LNCaP clone FGC (cell line): ENCODE data around the gene WDSUB1.

Source experiments
- DNase-seq: peaks from one replicate; pipeline ENCODE4 v3.0.0-alpha.2; 2011; ENCODE audit warnings: low read depth
- H3K4me3 ChIP-seq: 2 replicates; pipeline ENCODE4 v1.5.1; 2011; ENCODE audit warnings: mild to moderate bottlenecking, low read depth, low read length, control low read depth
- TF ChIP-seq, protein P1 (sequence below): IDR thresholded peaks from 2 replicates; pipeline ENCODE4 v1.5.1; 2012; ENCODE audit warnings: mild to moderate bottlenecking; ENCODE audit not compliant: control insufficient read depth, insufficient read depth; ENCODE audit errors: extremely low read depth

Gene WDSUB1, protein sequence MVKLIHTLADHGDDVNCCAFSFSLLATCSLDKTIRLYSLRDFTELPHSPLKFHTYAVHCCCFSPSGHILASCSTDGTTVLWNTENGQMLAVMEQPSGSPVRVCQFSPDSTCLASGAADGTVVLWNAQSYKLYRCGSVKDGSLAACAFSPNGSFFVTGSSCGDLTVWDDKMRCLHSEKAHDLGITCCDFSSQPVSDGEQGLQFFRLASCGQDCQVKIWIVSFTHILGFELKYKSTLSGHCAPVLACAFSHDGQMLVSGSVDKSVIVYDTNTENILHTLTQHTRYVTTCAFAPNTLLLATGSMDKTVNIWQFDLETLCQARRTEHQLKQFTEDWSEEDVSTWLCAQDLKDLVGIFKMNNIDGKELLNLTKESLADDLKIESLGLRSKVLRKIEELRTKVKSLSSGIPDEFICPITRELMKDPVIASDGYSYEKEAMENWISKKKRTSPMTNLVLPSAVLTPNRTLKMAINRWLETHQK

DNA sequence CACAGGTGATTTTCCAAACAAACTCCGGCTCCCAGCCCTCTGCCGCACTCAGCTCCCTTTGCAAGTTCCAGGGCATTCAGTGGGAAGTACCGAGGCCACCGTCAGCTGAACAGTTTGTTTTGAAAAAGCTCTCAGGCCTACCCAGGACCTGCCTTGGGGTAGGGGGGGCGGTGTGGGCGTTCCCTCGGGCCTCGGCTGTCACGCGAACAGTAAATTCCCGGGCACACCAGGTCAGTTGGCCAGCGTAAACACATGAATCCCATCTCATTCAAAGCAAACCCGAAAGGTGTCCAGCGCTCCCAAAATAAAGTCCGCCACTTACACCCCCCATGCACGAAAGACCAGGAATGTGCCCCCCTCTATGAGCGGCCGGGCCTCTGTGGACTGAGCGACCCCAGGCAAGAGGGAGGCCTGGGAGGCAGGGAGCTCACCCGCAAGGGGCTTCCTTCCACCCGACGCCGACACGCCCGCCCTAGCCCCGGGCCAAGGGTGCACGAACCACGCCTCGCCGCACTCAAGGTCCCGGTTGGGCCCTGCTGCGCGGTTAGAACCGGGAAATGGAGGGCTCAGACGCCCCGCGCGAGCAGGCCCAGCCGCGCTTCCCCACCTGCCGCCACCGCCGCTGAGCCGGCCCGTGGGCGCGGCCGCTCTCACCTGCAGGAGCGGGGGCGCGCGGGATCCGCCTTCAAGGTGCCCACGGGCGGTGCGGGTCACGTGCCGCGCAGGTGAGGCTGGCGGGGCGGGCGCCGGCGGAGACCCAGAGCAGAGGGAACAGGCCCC lies at the start of gene WDSUB1:
WDSUB1 (minus strand) TSS at position 775 of the 780 bp plus-strand sequence. CDS start 3,634 bp downstream, outside the sequence.
- peak within 1 kb of the TSS; percentile 70 for H3K4me3 ChIP-seq
- TF ChIP-seq, protein P1, sequence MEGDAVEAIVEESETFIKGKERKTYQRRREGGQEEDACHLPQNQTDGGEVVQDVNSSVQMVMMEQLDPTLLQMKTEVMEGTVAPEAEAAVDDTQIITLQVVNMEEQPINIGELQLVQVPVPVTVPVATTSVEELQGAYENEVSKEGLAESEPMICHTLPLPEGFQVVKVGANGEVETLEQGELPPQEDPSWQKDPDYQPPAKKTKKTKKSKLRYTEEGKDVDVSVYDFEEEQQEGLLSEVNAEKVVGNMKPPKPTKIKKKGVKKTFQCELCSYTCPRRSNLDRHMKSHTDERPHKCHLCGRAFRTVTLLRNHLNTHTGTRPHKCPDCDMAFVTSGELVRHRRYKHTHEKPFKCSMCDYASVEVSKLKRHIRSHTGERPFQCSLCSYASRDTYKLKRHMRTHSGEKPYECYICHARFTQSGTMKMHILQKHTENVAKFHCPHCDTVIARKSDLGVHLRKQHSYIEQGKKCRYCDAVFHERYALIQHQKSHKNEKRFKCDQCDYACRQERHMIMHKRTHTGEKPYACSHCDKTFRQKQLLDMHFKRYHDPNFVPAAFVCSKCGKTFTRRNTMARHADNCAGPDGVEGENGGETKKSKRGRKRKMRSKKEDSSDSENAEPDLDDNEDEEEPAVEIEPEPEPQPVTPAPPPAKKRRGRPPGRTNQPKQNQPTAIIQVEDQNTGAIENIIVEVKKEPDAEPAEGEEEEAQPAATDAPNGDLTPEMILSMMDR, result no peak
- DNase-seq, result peak; percentile 40

DNA sequence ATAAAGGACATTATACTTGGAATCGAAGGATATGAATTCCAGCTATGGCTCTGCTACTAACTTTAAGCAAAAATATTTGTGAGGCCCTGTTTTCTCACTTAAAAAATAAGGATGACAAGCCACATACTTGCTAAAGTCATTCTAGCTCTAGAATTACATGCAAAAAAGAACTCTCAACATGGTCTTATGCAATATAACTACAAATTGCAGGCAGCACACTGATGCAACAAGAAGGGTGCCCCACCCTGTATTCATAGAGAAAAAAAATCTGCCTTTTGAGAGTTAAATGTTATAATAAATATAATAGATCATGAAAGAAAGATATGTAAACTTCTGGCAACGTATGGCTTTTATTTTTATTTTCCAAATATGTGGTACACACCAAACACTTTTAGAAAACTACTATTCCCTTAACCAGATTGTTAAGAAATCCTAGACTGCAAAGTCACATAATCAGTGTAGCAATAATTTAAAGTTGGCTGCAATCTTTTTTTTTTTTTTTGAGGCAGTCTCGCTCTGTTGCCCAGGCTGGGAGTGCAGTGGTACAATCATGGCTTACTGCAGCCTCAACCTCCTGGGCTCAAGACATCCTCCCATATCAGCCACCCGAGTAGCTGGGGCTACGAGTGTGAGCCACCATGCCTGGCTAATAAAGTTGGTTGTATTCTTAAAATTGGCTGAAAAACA lies 40.2 kb upstream of the WDSUB1 start:
- DNase-seq, result no peak
- no peak overlapping the region for H3K4me3 ChIP-seq
- TF ChIP-seq, protein P1, result no peak

DNA sequence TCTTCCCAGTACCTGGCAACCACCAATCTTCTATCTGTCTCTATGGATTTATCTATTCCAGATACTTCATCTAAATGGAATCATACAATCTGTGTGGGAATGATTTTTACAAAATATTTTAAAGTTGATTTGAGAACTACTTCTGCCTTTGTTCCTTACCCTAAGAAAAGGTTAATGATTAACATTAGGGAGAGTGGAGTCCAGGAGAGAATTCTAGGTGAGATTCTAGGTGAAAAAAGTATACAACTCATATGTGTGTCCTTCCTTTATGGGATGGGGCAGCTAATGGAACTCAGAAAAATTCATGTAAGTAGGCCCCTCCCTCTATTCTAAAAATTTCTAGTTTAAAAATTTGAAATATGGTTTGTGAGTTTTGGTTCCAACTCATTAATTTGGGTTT lies 35.9 kb upstream of the WDSUB1 start:
- DNase-seq, result no peak
- TF ChIP-seq, protein P1, result no peak
- H3K4me3 ChIP-seq, result no peak overlapping the region

DNA sequence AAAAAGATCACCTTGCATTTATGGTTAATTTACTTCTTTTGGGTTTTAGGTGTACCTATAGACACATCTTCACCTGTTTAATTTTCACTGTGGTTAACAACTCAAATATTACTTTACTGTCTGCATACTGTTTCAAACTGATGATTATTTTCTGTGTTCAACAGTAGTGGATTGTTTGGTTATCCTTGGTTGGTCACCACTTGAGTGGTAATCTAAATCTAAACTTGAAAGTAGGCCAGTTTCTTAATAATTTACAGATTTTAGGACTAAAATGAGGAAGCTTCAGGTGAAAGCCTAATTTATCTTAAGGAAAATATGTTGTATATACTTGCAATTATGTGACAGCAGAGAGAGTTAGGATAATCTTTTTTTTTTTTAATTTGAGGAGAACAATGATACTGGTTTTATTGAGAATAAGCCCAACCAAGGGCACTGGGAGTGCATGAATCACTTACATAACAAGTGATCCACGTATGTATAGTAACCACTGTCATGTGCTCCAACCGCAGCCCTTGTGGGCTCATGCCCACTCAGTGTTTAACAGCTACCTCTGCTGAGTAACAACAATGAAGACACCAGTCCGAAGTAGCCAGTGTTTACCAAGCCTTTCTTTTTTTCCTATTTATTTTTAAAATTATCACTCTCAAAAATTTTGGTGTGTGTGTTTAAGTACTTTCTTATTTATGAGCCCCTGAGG lies 31.0 kb upstream of the WDSUB1 start:
- TF ChIP-seq, protein P1, result no peak
- H3K4me3 ChIP-seq, result no peak overlapping the region
- DNase-seq, result no peak

DNA sequence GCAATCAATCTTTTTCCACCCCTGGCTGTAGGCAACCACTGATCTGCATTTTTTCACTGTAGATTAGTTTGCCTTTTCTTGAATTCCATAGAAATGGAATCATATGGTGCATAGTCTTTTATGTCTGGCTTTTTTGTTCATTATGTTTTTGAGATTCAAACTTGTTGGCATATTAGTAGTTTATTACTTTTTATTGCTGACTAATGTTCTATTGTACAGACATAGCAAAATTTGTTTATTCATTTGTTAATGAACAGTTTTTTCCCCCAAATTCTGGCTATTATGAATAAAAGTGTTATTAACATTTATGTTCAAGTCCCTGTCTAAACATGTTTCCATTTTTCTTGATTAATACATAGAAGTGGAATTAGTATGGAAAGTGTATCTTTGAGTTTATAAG lies 21.4 kb upstream of the WDSUB1 start:
- no peak for DNase-seq
- TF ChIP-seq, protein P1, result no peak
- H3K4me3 ChIP-seq, result no peak overlapping the region

DNA sequence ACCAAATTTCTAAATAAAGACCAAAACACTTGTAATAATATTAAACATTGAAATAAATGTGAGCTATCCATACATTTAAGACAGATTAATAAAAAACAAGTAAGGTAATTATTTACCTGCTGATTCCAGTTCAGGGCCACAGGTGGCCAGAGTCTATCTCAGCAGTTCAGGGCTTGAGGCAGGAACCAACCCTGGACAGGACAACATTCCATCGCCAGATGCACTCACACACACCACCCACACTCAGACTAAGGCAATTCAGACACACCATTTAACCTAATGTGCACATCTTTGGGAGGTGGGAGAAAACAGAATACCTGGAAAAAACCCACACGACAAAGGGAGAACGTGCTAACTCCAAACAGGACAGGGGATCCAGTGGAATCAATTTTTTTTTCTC lies 14.1 kb upstream of the WDSUB1 start:
- no peak for DNase-seq
- no peak overlapping the region for H3K4me3 ChIP-seq
- TF ChIP-seq, protein P1, result no peak
